Limb (tissue), 2 donors: ENCODE measurements around the gene DMRTB1.

Experiments
- DNase-seq, 2 donors: peaks; one replicate each; pipeline ENCODE4 v3.0.0-alpha.2; 2016; ENCODE audit errors: extremely low spot score in 2 of 2

DMRTB1 gene

GRCh38 chr1:53463961-53464899, 5.0 kb downstream of the DMRTB1 start:
- no peak for DNase-seq

DNA sequence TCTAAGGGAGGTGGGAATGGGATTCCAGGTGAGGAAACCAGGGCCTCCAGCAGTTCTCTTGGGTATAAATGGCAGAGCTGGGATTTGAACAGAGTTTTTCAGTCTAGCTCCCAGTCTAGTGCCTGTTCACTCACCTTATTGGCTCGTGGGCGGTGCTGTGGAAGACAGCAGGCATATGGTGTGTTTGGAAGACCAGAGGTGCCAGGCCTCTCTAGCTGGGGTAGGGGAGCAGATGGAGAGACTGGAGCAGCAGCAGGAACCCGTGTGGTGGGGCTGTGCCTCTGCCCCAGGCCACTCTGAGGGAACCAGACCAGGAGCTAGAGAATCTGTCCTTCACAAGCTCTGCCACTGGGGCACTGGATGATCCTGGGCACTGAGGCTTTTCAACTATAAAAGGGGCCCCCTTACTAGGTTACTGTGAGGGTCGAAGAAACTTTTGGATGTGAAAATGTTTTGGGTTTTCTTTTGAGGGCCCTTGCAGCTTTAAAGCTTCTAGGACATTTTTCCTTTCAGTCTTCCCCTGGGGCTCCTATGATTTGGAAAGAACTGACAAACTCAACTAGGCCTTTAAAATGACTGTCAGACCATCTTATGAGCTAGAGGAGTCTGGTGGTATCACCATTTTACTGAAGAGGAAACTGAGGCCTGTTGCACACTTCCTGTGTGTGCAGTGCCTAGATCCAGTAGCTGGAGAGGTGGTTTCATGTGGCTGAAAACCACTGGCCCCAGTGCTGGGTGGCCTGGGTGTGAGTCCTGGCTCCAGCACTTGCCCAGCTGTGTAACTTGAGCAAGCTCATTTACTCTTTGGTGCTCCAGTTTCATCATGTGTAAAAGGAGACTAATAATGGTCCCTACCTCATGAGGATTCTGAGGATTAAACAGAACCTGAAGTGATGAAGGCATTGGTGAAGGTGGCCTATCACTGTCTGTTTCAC, 6.1 kb downstream of the DMRTB1 start:
- DNase-seq: no peak

- DNase-seq: no peak
Observed at GRCh38 chr1:53467391-53467790, 8.2 kb downstream of the DMRTB1 start.

DNA sequence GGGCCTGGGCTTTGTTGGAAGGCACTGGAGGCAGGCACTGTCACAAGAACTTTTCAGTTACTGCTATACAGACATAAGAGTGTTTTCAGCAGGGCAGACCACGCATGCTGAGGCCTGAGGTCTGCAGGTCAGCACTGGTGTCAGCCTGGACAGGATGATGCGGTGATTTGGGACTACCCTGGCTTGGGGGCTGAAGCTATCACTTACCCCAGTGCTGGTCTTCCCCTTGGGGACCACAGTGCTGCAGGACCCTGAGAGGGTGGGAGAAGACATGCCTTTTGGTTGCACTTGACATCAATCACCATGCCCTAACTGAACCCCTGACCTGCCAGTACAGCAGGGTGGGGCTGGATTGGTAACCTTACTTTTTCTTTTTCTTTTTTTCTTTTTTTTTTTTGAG, 9.2 kb downstream of the DMRTB1 start:
- DNase-seq: no peak

- DNase-seq: no peak
Observed at GRCh38 chr1:53469373-53469772, 10.2 kb downstream of the DMRTB1 start.

DNA sequence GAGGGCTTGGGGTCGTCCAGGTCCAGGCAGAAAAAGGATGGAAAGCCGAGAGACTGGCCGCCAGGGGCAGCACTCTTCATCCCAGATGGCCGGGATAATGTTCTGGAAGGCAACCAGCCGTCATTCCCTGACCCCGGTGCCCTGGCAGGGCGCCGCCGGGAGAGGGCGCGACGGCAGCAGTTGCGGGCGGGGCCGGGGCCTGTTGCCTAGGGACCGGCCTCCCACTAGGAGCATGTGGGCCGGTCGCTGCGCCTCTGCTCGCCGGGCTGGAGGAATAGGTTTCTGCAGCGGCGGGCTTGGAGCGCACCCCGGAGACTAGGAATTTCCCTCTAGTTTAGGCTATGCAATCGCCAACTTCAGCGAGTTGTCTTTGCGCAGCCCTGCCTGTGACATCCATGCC, 11.0 kb downstream of the DMRTB1 start:
- DNase-seq: peak; percentile 45 to 82

DNA sequence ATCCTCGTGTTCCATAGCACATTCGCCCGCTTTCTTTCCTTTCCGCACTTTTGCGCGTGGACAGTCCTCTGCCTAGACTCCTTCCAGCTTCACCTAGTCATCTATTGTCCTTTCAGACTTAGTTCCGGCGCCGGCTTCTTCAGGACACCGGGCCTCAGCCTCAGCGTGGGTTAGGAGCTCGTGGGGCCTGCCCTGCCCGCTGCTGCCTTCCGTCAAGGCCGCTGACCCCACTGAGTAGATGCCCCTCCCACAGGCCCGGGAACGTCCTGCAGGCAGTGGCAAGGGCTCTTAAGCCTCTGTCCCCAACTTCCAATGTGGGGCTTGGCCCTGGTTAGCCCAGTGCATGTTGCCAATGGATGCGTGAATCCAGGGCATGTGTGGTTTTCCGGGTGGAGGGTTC, 11.4 kb downstream of the DMRTB1 start:
- DNase-seq: no peak

- DNase-seq: no peak
Observed at GRCh38 chr1:53471000-53471399, 11.8 kb downstream of the DMRTB1 start.

GRCh38 chr1:53473463-53473862, 14.3 kb downstream of the DMRTB1 start:
- DNase-seq: no peak

GRCh38 chr1:53475664-53476063, 16.5 kb downstream of the DMRTB1 start:
- no peak for DNase-seq

- DNase-seq: peak in 1 of 2 donors; percentile 17
Observed at GRCh38 chr1:53476579-53476978, 17.4 kb downstream of the DMRTB1 start.

DNA sequence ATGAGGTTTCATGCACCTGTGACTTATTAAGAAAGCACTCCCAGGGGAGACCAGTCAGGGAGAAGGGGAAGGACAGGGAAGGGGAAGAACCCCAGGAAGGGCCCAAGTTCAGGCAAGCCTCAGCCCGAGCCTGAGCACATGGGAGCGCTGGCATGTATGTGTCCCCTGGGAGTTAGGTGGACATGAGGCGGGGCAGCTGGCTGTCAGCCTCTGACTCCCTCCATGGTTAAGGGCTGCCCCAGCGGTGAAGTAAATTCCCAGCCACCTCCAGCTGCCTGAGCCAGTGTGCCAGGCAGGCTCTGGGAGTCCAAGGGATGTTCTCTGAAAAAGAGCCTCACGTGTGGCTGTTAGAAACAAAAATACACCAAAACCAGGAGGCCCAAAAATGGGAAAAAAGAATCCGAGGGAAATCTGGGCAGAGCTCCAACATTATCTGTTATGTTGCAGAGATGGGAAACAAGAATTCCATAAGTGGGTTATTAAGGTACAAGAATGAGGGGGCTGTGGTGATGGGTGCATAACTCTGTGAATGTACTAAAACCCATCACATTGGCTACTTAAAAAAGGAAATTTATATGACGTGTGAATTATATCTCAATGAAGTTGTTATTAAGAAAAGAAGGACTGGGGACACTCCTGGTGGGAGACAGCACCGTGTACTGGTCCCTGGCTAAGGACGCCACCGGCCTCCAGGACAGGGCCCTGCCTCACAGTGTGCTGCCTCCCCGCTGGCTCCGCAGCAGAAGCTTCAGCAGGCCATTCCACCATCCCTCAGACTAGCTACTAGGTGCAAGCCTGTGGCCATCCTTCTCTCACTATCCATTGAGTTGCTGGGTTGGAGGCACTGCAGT, 18.7 kb downstream of the DMRTB1 start:
- DNase-seq: peak; percentile 25 to 28

GRCh38 chr1:53478502-53478818, 19.3 kb downstream of the DMRTB1 start:
- DNase-seq: no peak

GRCh38 chr1:53480678-53481077, 21.5 kb downstream of the DMRTB1 start:
- no peak for DNase-seq

- no peak for DNase-seq
Observed at GRCh38 chr1:53481456-53481855, 22.3 kb downstream of the DMRTB1 start.

DNA sequence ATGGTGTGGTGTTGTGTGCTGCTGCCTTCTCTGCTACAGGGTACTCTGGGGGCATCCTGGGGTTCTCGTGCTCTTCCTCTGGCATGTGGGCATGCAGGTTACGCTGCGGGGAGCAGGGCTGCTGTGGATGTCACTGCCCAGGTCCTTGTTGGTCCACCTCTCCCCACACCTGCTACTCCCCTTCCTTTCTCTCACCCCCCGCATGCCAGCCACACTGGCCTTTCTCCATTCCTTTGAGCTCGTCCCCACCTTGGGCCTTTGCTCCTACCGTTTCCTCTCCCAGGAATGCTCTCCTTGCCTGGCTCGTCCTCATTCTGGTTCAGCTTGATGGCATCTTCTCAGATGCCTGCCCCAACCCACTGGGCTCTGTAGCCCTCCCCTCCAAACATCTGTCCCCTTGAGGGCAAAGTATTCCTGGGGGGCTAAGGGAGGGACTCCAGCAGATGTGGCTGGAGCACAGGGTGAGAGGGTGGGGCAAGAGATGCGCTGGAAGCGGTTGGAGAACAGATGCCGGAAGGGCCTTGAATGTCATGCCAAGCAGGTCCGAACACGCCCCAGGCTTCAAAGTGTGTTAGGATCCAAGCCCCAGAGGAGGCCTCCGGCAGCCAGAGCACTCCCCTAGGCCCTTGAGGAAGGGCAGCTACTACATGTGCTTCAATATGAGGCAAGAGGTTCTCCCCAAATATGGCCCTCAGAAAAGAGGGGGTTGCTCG, 23.4 kb downstream of the DMRTB1 start:
- no peak for DNase-seq

GRCh38 chr1:53483170-53483569, 24.0 kb downstream of the DMRTB1 start:
- DNase-seq: no peak

GRCh38 chr1:53483656-53484055, 24.5 kb downstream of the DMRTB1 start:
- no peak for DNase-seq

DNA sequence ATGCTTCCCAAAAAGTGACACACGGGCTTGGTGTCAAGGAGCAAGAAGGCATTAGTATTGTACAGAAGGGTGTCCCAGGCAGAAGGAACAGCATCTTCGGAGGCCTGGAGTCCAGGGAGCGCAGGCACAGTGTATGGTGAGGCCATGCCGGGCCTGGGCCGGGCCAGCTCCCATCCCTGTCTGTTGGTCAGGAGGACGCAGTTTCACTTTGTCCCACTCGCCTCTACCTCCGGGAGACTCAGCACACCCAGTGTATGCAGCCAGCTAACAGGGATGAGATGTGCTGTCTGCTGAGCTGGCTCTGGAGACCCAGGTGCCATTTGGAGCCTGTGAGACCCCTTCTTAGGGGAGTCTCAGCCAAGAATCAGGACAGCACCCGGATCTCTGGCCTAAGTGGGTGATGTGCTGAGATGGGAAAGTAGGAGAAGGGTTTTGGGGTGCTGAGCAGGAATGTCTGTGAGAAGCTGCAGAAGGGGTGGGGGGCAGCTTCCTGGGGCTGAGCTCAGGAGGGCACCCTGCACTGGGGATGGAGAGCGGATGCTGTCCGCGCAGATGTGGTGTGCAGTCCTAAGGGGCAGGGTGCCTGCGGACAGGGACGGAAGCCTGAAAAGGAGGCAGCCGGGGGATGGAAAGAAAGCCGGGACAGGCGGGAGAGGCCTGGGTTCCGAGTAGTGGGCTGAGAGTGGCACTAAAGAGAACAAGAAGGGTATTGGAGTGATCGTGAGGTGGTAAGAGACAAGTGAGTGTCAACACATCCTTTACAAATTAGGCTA, 25.7 kb downstream of the DMRTB1 start:
- DNase-seq: peak in 1 of 2 donors; percentile 26
